ENCODE measurements around the gene SH3PXD2A.
"Not testable (repeated sequence)": the region's sequence is repeated elsewhere in the genome, so short reads cannot be mapped to it uniquely, and the experiment has no call there.

Gene SH3PXD2A

GRCh38 chr10:103612462-103613365 is 242.7 kb downstream of the SH3PXD2A start:
- DNase-seq (no peak), ATAC-seq (replicated peaks) (no peak)
- Mint-ChIP-seq H3K9me3 (no peaks in the 10 kb centered on the region), H3K4me1 (peaks cover 0 to 3% of the 10 kb centered on the region in 2 donors), H3K36me3 (peaks cover 11 to 14% of the 10 kb centered on the region in 2 donors), H3K27me3 (no peaks in the 10 kb centered on the region), H3K27ac (no peak overlapping the region), H3K4me3 (no peak overlapping the region)

- H3K4me1 Mint-ChIP-seq = peaks cover 0 to 3% of the 10 kb centered on the region in 2 donors
- H3K36me3 Mint-ChIP-seq = peaks cover 10 to 17% of the 10 kb centered on the region in 2 donors
- DNase-seq (no peak), ATAC-seq (replicated peaks) (no peak)
- H3K27ac Mint-ChIP-seq = no peak overlapping the region
- H3K27me3 Mint-ChIP-seq = no peaks in the 10 kb centered on the region
- no peak overlapping the region for H3K4me3 Mint-ChIP-seq
- no peaks in the 10 kb centered on the region for H3K9me3 Mint-ChIP-seq
Observed at GRCh38 chr10:103610921-103611511, 244.4 kb downstream of the SH3PXD2A start.

- peaks cover 9 to 22% of the 10 kb centered on the region in 2 donors for H3K36me3 Mint-ChIP-seq
- ATAC-seq (replicated peaks) (no peak), DNase-seq (no peak)
- H3K4me1 Mint-ChIP-seq = peaks cover 0 to 3% of the 10 kb centered on the region in 2 donors
- no peak overlapping the region for H3K27ac Mint-ChIP-seq
- H3K27me3 Mint-ChIP-seq = no peaks in the 10 kb centered on the region
- no peaks in the 10 kb centered on the region for H3K9me3 Mint-ChIP-seq
- H3K4me3 Mint-ChIP-seq = no peak overlapping the region
Observed at GRCh38 chr10:103610083-103610472, 245.3 kb downstream of the SH3PXD2A start.

- Mint-ChIP-seq H3K27ac (no peak overlapping the region), H3K4me3 (no peak overlapping the region), H3K36me3 (peaks cover 9 to 19% of the 10 kb centered on the region in 2 donors), H3K9me3 (no peaks in the 10 kb centered on the region), H3K4me1 (no peaks in the 10 kb centered on the region), H3K27me3 (no peaks in the 10 kb centered on the region)
- DNase-seq (no peak), ATAC-seq (replicated peaks) (no peak)
Observed at GRCh38 chr10:103609231-103610082, 245.9 kb downstream of the SH3PXD2A start.

- not testable (repeated sequence) for ATAC-seq (replicated peaks); H3K27me3 Mint-ChIP-seq; H3K27ac Mint-ChIP-seq; DNase-seq; H3K4me3 Mint-ChIP-seq; H3K4me1 Mint-ChIP-seq; H3K9me3 Mint-ChIP-seq
- peaks cover 10 to 14% of the 10 kb centered on the region in 2 donors for H3K36me3 Mint-ChIP-seq
Observed at GRCh38 chr10:103608056-103608455, 247.3 kb downstream of the SH3PXD2A start.

DNA sequence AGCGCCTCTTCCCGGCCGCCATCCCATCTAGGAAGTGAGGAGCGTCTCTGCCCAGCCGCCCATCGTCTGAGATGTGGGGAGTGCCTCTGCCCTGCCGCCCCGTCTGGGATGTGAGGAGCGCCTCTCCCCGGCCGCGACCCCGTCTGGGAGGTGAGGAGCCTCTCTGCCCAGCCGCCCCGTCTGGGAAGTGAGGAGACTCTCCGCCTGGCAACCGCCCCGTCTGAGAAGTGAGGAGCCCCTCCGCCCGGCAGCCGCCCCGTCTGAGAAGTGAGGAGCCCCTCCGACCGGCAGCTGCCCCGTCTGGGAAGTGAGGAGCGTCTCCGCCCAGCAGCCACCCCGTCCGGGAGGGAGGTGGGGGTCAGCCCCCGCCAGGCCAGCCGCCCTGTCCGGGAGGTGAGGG is 248.3 kb downstream of the SH3PXD2A start:
- not testable (repeated sequence) for ATAC-seq (replicated peaks); H3K4me3 Mint-ChIP-seq; H3K27me3 Mint-ChIP-seq; H3K9me3 Mint-ChIP-seq; H3K4me1 Mint-ChIP-seq; DNase-seq; H3K27ac Mint-ChIP-seq
- peaks cover 20 to 23% of the 10 kb centered on the region in 2 donors for H3K36me3 Mint-ChIP-seq

- ATAC-seq (replicated peaks); H3K27ac Mint-ChIP-seq; H3K4me3 Mint-ChIP-seq; DNase-seq; H3K27me3 Mint-ChIP-seq; H3K4me1 Mint-ChIP-seq; H3K9me3 Mint-ChIP-seq: not testable (repeated sequence)
- peaks cover 24 to 27% of the 10 kb centered on the region in 2 donors for H3K36me3 Mint-ChIP-seq
Observed at GRCh38 chr10:103606097-103606438, 249.3 kb downstream of the SH3PXD2A start.

DNA sequence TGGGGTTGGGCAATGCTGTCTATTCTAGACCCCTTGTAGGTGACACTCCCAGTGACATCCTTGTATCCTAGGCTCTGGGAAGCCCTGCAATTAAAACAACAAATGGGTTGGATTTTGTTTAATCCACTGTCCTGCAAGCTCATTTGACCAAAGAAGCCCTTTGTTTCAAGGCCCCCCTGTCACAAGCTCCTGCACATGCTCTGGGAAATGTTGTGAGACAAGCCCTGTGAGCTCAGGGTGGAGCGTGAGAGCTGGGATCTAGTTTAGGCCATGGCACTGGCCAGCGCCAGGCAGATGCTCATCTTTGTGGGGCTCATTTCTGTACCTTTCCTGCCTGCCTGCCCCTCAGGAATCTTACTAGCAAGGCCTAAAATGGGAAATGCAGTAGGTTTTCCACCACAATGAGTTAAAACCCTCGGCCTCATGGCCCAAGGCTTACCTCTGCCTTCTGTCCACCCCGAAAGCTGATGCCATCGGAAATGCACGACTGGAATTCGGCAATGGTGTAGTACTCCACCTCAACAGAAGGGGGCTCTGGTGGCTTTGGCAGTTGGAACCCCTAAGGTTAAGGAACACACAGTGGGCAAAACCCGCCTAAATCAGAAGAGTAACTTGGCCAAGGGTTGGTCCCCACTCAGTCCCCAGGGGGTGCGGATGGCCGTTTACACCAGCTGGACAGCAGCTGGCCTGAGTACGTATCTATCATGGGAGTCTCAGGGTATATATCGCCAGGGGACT is 249.8 kb downstream of the SH3PXD2A start:
- H3K27me3 Mint-ChIP-seq = no peaks in the 10 kb centered on the region
- H3K9me3 Mint-ChIP-seq = no peaks in the 10 kb centered on the region
- DNase-seq (no peak), ATAC-seq (replicated peaks) (no peak)
- no peaks in the 10 kb centered on the region for H3K4me1 Mint-ChIP-seq
- H3K4me3 Mint-ChIP-seq = no peak overlapping the region
- peaks cover 26 to 30% of the 10 kb centered on the region in 2 donors for H3K36me3 Mint-ChIP-seq
- H3K27ac Mint-ChIP-seq = no peak overlapping the region

DNA sequence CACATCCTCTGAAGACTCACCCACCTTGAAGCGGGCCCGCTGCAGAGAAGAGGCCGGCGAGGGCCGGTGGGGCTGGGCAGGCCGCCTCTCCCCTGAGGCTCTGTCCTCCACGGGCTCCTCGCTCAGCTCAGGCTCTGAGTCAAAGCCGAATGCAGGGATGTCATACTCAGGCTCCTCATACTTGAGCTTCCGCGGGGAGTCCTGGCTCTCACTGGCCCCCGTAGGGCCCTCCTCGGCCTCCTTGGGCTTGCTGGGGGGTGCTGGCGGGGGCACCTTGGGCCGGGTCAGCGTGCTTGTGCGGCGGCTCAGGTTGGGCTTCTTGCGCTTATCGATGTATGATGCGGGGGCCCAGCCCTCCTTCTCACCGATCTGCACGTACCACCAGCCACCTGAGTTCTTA is 252.0 kb downstream of the SH3PXD2A start:
- no peak overlapping the region for H3K27ac Mint-ChIP-seq
- no peaks in the 10 kb centered on the region for H3K27me3 Mint-ChIP-seq
- ATAC-seq (replicated peaks) (no peak), DNase-seq (no peak)
- no peaks in the 10 kb centered on the region for H3K9me3 Mint-ChIP-seq
- H3K4me1 Mint-ChIP-seq = peaks cover 0 to 2% of the 10 kb centered on the region in 2 donors
- H3K4me3 Mint-ChIP-seq = no peak overlapping the region
- H3K36me3 Mint-ChIP-seq = peaks cover 22 to 30% of the 10 kb centered on the region in 2 donors

- Mint-ChIP-seq H3K27me3 (no peaks in the 10 kb centered on the region), H3K4me1 (peaks cover 0 to 2% of the 10 kb centered on the region in 2 donors), H3K4me3 (no peak overlapping the region), H3K36me3 (peaks cover 21 to 30% of the 10 kb centered on the region in 2 donors), H3K27ac (no peak overlapping the region), H3K9me3 (no peaks in the 10 kb centered on the region)
- DNase-seq (no peak), ATAC-seq (replicated peaks) (no peak)
Observed at GRCh38 chr10:103602852-103603155, 252.6 kb downstream of the SH3PXD2A start.

DNA sequence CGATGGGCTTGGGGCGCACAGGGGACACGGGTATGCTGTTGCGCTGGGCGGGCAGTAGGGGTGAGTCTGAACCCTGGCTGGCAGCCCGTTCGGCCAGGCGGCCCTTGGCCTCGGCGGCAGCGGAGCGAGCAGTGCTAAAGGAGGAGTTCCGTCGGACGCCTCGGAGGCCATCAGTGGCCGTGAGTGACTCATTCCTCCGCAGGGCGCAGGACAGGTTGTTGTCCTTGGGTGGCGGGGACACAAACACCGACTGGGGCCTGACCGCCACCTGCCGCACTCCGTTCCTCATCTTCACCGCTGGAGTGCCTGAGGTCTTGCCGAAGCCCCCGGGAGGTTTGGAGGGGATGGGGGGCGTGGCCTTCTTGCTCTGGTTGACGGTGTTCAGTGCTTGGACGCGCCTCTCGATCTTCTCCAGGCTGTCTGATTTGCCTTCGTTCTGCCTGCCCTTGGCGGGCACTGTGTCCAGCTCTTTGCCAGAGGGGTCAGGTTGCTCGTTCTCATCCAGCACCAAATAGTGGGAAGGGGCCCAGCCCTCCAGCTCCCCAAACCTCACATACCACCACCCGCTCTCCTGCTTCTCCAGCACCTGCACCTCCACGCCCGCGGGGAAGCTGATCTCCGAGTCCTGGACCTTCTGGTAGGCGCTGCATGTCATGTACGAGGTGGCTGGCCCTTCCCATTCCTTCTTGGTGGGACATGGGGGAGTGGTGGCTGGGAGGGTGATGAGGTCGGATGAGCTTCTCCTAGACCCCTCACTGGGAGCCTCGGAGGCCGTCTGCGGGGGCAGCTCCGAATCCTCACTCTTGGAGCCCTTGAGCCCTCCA is 253.1 kb downstream of the SH3PXD2A start:
- H3K27me3 Mint-ChIP-seq = no peaks in the 10 kb centered on the region
- H3K4me1 Mint-ChIP-seq = peaks cover 0 to 2% of the 10 kb centered on the region in 2 donors
- no peaks in the 10 kb centered on the region for H3K9me3 Mint-ChIP-seq
- no peak for DNase-seq
- H3K36me3 Mint-ChIP-seq = peaks cover 21 to 30% of the 10 kb centered on the region in 2 donors
- no peak for ATAC-seq (replicated peaks)
- no peak overlapping the region for H3K4me3 Mint-ChIP-seq
- no peak overlapping the region for H3K27ac Mint-ChIP-seq

GRCh38 chr10:103600956-103601569 is 254.3 kb downstream of the SH3PXD2A start:
- Mint-ChIP-seq H3K27ac (no peak overlapping the region), H3K9me3 (no peaks in the 10 kb centered on the region), H3K4me3 (no peak overlapping the region), H3K4me1 (peaks cover 0 to 2% of the 10 kb centered on the region in 2 donors), H3K27me3 (no peaks in the 10 kb centered on the region), H3K36me3 (peaks cover 19 to 25% of the 10 kb centered on the region in 2 donors)
- no peak for ATAC-seq (replicated peaks)
- DNase-seq = no peak

DNA sequence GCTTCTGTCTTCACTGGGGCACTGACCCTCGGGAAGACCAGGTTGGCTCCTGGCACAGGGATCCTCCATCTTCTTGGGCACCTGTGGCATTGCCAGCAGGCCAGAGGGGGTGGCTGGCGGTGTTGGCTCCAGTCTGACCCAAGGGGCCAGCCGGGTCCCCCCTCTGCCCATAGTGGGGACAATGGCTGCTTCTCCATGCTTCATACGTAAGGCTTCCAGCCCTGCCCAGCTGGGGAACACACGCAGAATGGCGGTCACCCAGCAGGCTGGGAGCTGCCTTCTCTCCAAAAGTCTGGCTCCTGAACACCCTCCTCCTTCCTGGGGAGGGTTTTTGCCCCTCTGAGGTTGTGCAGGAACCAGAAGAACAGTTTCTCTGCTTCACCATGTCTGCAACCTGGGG is 255.1 kb downstream of the SH3PXD2A start:
- no peak overlapping the region for H3K4me3 Mint-ChIP-seq
- peaks cover 0 to 2% of the 10 kb centered on the region in 2 donors for H3K4me1 Mint-ChIP-seq
- ATAC-seq (replicated peaks) (no peak), DNase-seq (no peak)
- H3K27me3 Mint-ChIP-seq = no peaks in the 10 kb centered on the region
- no peak overlapping the region for H3K27ac Mint-ChIP-seq
- H3K9me3 Mint-ChIP-seq = no peaks in the 10 kb centered on the region
- H3K36me3 Mint-ChIP-seq = peaks cover 17 to 19% of the 10 kb centered on the region in 2 donors

Data from stimulated activated naive B cell treated with anti-CD40 and anti-IgM and Interleukin-4, amounts not matched to agents 10 μg/mL and 1 μg/mL and 100 μg/mL, for 72 hours (primary cell).